Endothelial cell of umbilical vein (primary cell): ENCODE data around the gene HAUS3.

Experiments used
- MAX ChIP-seq: IDR thresholded peaks from 2 replicates; pipeline ENCODE4 v1.6.1; 2011; ENCODE audit not compliant: insufficient read depth, insufficient read length
- POLR2A ChIP-seq: IDR thresholded peaks from 2 replicates; pipeline ENCODE4 v1.6.1; 2012; ENCODE audit warnings: low read depth, mild to moderate bottlenecking, control low read depth, low read length
- TF ChIP-seq, protein P1 (sequence below), 2 donors: IDR thresholded peaks; 1 replicate in 1 of 2; 2 replicates in 1 of 2; pipeline ENCODE4 v1.5.1; 2011; ENCODE audit warnings: low read length in 2 of 2, mild to moderate bottlenecking in 2 of 2, moderate library complexity in 2 of 2, control low read depth in 1 of 2, inconsistent platforms in 1 of 2, low read depth in 1 of 2; ENCODE audit not compliant: insufficient read depth in 1 of 2; ENCODE audit errors: extremely low read depth in 1 of 2

DNA sequence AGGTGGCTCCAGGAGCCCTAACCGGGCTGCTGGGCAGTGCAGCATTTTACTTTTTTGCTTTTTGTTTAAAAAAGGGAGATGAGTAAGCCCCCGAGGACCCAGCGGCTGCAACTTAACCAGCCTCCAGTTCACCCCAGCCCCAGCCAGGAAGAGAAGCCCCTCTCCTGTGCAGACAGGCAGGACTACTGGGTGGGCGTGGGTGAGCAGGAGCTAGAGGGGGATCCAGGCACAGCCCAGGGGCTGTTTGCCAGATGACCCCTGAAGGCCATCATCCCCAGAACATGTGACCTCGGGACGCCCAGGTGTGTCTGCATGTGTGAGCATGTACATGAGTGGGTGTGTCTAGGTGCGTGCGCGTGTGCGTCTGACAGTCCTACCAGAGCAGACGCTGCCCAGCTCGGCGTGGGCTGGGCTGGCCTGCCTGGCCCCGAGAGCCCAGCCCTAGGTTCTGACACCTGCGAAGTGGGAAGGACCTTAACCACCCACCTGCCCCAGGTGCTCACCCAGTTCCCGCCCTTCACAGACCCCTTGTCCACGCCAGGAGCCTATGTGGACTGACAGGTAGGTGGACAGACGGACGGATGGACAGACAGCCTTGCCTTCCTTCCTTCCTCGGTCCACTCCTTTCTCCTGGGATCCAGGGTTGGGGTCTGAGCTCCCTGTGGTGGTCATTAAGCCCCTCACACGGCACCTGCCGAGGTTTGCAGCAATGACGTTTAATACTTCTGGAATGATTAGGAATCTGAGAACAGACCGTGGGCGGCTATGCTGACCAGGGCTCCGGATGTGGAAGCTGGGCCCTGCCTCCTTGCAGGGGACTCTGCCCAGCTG lies 7.8 kb upstream of the HAUS3 start:
- TF ChIP-seq, protein P1, sequence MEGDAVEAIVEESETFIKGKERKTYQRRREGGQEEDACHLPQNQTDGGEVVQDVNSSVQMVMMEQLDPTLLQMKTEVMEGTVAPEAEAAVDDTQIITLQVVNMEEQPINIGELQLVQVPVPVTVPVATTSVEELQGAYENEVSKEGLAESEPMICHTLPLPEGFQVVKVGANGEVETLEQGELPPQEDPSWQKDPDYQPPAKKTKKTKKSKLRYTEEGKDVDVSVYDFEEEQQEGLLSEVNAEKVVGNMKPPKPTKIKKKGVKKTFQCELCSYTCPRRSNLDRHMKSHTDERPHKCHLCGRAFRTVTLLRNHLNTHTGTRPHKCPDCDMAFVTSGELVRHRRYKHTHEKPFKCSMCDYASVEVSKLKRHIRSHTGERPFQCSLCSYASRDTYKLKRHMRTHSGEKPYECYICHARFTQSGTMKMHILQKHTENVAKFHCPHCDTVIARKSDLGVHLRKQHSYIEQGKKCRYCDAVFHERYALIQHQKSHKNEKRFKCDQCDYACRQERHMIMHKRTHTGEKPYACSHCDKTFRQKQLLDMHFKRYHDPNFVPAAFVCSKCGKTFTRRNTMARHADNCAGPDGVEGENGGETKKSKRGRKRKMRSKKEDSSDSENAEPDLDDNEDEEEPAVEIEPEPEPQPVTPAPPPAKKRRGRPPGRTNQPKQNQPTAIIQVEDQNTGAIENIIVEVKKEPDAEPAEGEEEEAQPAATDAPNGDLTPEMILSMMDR (IDR thresholded peaks at IDR 0.05; ENCODE audit: extremely low read depth in 1 of 2, insufficient read depth in 1 of 2, low read depth in 1 of 2, low read length in 2 of 2) = no peak
- TF ChIP-seq MAX (no peak), POLR2A (no peak)
